HG02840 (cell line): ENCODE results near the gene RPP14.
A peak's percentile ranks its signal among the peaks of the same experiment; 100 is the strongest.
"Not testable (repeated sequence)": the region's sequence is repeated elsewhere in the genome, so short reads cannot be mapped to it uniquely, and the experiment has no call there.

Source experiments
- ATAC-seq: cut with Tn5 transposase; IDR thresholded peaks from one replicate; pipeline ENCODE4 v1.9.1; 2021; ENCODE audit warnings: mild to moderate bottlenecking, moderate library complexity, moderate number of reproducible peaks; ENCODE audit not compliant: unreplicated experiment, low FRiP score

The RPP14 gene

GRCh38 chr3:58329150-58329921, 23.3 kb downstream of the RPP14 start:
- no peak for ATAC-seq

- no peak for ATAC-seq
Observed at GRCh38 chr3:58329922-58330413, 23.9 kb downstream of the RPP14 start.

GRCh38 chr3:58331593-58332152, 25.6 kb downstream of the RPP14 start:
- no peak for ATAC-seq

- ATAC-seq: peak; percentile 85
Observed at GRCh38 chr3:58332575-58333188, 26.6 kb downstream of the RPP14 start, which contains the start of gene PXK. TSS of gene PXK (plus strand) at chr3:58332892. CDS start at chr3:58332989, 97 bp downstream.

GRCh38 chr3:58333206-58334012, 27.4 kb downstream of the RPP14 start:
- peak; percentile 27 for ATAC-seq

GRCh38 chr3:58334013-58334321, 27.9 kb downstream of the RPP14 start:
- no peak for ATAC-seq

- no peak for ATAC-seq
Observed at GRCh38 chr3:58334506-58334884, 28.4 kb downstream of the RPP14 start.

- no peak for ATAC-seq
Observed at GRCh38 chr3:58335652-58335947, 29.6 kb downstream of the RPP14 start.

- no peak for ATAC-seq
Observed at GRCh38 chr3:58336135-58336882, 30.3 kb downstream of the RPP14 start.

- ATAC-seq: no peak
Observed at GRCh38 chr3:58337190-58337589, 31.1 kb downstream of the RPP14 start.

GRCh38 chr3:58339146-58339545, 33.1 kb downstream of the RPP14 start:
- ATAC-seq: not testable (repeated sequence)

- ATAC-seq: no peak
Observed at GRCh38 chr3:58340594-58341244, 34.7 kb downstream of the RPP14 start.

GRCh38 chr3:58341376-58341775, 35.3 kb downstream of the RPP14 start:
- no peak for ATAC-seq

GRCh38 chr3:58342676-58343075, 36.6 kb downstream of the RPP14 start:
- ATAC-seq: no peak

- ATAC-seq: no peak
Observed at GRCh38 chr3:58345457-58345856, 39.4 kb downstream of the RPP14 start.

- ATAC-seq: no peak
Observed at GRCh38 chr3:58346368-58346767, 40.3 kb downstream of the RPP14 start.

GRCh38 chr3:58347984-58348383, 41.9 kb downstream of the RPP14 start:
- ATAC-seq: no peak

- peak; percentile 83 for ATAC-seq
Observed at GRCh38 chr3:58349792-58350626, 44.0 kb downstream of the RPP14 start.

- no peak for ATAC-seq
Observed at GRCh38 chr3:58350627-58351013, 44.6 kb downstream of the RPP14 start.
